ENCODE measurements around the gene IMMP2L.

DNA sequence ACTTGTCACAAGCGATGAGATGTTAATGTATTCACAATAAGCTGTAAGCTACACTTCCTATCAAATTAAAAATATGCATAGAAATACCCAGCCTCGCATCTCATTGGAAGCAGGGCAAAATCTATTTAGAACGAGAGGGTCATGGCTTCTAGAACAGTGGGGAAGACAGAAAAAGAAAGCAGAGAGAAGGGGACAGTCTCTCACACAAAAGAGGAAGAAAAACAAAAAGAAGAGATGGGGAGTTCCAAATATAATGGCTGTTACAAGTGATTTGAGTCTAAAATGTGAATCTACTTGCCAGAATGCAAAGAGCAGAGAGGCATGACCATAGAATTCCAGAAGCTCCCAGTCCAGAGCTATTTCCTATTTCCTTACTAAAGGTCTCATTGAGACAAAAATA, 457.6 kb downstream of the IMMP2L start:
- TF ChIP-seq POLR2A (IDR thresholded peaks at IDR 0.05) (no peak), CTCF (IDR thresholded peaks at IDR 0.05) (no peak)

Data from uterus (tissue), 2 donors.